ENCODE data around the gene PUM1. TPM values are rescaled to one million over a fixed set of nuclear protein-coding genes. Genes with fewer than 3 reads are reported as not detected.

Gene PUM1
- total RNA-seq, 4 donors from 2014 or later: 71.7 to 112 (median 83.0) TPM

DNA sequence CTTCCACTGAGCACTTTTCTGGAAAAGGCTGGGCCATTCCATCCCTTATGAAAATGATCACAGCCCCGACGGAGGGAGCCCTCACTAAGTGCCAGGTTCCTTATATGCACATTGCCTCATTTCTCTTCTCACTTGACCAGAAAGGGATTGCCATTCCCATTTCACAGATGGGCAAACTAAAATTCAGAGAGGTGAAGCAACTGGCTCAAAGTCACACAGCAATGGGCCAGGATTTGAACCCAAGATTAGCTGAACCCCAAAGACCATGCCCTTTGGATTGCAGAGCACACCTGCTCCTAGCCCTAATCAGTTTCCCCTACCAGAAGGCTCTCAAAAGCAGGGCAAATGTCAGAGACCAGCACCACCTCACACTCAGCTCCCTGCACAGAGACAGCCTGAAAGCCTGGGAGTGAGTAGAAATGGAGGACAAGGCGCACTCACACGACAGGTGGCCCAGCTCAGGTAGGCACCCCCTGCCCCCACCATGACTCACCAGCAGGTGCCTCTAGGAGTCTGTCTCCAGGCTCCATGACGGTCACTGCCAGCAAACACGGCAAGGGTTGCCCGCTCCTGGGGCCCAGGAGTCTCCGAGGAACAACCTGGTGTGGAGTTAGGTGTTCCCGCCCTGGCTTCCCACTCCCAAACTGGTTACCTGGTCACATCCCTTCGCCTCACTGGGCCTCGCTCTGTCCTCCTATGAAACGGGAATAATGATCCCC is 178.6 kb downstream of the PUM1 start:
- Histone ChIP-seq H3K4me1 (peaks cover 42 to 99% (median 89%) of the 10 kb centered on the region in 4 donors), H3K27ac (replicated peaks in 1 of 4) (peak overlapping the region; percentile 88 to 95 (median 92)), H3K27me3 (no peaks in the 10 kb centered on the region), H3K36me3 (no peaks in the 10 kb centered on the region), H3K9me3 (no peaks in the 10 kb centered on the region), H3K4me3 (no peak overlapping the region)
- no peak for DNase-seq (ENCODE audit: extremely low spot score)
- TF ChIP-seq POLR2A (IDR thresholded peaks at IDR 0.05; ENCODE audit: low read depth) (no peak), POLR2AphosphoS5 (IDR thresholded peaks at IDR 0.05) (no peak), EP300 (IDR thresholded peaks at IDR 0.05) (no peak)
- TF ChIP-seq, protein P1, sequence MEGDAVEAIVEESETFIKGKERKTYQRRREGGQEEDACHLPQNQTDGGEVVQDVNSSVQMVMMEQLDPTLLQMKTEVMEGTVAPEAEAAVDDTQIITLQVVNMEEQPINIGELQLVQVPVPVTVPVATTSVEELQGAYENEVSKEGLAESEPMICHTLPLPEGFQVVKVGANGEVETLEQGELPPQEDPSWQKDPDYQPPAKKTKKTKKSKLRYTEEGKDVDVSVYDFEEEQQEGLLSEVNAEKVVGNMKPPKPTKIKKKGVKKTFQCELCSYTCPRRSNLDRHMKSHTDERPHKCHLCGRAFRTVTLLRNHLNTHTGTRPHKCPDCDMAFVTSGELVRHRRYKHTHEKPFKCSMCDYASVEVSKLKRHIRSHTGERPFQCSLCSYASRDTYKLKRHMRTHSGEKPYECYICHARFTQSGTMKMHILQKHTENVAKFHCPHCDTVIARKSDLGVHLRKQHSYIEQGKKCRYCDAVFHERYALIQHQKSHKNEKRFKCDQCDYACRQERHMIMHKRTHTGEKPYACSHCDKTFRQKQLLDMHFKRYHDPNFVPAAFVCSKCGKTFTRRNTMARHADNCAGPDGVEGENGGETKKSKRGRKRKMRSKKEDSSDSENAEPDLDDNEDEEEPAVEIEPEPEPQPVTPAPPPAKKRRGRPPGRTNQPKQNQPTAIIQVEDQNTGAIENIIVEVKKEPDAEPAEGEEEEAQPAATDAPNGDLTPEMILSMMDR (IDR thresholded peaks at IDR 0.05): no peak
- 77% methylated on average over 9 of the region's 12 CpGs for WGBS
- intact Hi-C loops (cut with DNase I): loop anchor here (5.0 kb wide), 1 partner anchor 65 kb away; no protein-coding TSS in a partner anchor

DNA sequence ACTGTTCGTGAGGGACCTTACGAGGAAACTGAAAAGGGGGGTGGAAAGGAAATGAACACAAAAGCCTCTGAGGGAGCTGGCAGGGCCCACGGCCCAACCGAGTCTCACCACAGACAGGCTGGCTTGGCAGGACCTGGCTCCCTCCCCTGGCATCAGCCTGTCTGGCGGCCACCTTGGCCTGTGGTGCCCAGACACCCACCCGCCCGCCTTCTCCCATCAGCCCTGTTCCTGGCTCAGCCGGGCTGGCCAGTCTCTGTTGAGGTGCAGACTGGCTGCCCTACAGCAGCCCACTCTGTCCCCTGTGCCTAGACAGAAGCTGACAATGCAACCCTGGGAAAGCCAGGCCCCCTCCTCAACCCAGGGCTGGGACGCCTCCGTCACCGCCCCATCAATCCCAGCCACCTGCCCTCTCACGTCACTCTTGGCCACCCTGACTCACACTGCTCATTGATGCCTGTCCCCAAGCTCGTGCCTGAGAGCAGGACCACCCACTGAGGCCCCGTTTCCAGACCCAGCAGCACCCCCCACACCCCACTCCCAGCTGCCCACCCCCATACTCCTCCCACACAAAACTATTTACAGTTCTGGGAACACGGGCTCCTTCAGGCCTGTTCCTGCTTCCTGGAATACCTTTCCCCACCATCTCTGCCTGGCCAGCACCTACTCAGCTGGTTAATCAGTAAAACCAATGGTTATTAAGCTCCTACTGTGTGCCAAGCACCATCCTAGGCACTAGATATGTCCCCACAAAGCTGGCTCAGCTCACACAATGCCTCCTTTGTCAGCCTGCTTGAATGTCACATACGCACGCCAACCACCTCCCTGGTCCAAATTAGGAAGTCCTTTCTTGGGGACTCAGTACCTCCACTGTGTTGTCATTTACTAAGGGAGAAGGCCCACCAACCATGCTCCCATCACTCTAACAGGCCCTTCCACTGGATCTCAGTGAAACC is 179.7 kb downstream of the PUM1 start:
- no peaks in the 10 kb centered on the region for H3K9me3 ChIP-seq
- H3K27me3 ChIP-seq: no peaks in the 10 kb centered on the region
- TF ChIP-seq, protein P1 (IDR thresholded peaks at IDR 0.05): no peak
- TF ChIP-seq EP300 (IDR thresholded peaks at IDR 0.05) (no peak), POLR2A (IDR thresholded peaks at IDR 0.05; ENCODE audit: low read depth) (no peak), POLR2AphosphoS5 (IDR thresholded peaks at IDR 0.05) (no peak)
- 48% methylated on average over 17 of the region's 17 CpGs for WGBS
- no peaks in the 10 kb centered on the region for H3K36me3 ChIP-seq
- H3K27ac ChIP-seq (replicated peaks in 1 of 4): peak overlapping the region; percentile 88 to 95 (median 92)
- H3K4me1 ChIP-seq: peaks cover 37 to 99% (median 89%) of the 10 kb centered on the region in 4 donors
- intact Hi-C loops (cut with DNase I): loop anchor here (5.0 kb wide), 1 partner anchor 64 kb away; no protein-coding TSS in a partner anchor
- no peak for DNase-seq (ENCODE audit: extremely low spot score)
- H3K4me3 ChIP-seq: no peak overlapping the region

DNA sequence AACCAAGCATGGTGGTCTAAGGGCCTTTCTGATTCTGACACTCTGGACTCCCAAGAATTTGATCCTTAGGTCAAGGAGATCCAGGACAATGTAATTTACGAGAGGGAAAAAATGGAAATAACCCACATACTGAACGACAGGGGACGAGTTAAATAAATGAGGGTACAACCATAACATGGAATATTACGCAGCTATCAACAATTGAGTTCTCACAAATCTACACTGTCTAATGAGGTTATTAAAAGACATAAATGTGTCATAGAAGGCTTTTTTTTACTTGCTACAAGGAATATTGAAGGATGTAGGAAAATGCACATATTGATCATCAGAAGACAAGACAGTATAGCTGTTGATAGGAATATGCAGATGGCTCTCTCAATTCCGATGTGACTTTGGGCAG is 180.8 kb downstream of the PUM1 start:
- 94% methylated on average over 5 of the region's 5 CpGs for WGBS
- Histone ChIP-seq H3K4me3 (no peak overlapping the region), H3K27me3 (no peaks in the 10 kb centered on the region), H3K4me1 (peaks cover 39 to 99% (median 91%) of the 10 kb centered on the region in 4 donors), H3K36me3 (no peaks in the 10 kb centered on the region), H3K27ac (replicated peaks in 1 of 4) (peak overlapping the region; percentile 62 to 94 (median 89)), H3K9me3 (no peaks in the 10 kb centered on the region)
- TF ChIP-seq POLR2AphosphoS5 (IDR thresholded peaks at IDR 0.05) (no peak), EP300 (IDR thresholded peaks at IDR 0.05) (no peak), POLR2A (IDR thresholded peaks at IDR 0.05; ENCODE audit: low read depth) (no peak)
- TF ChIP-seq, protein P1 (IDR thresholded peaks at IDR 0.05): no peak
- no peak for DNase-seq (ENCODE audit: extremely low spot score)
- intact Hi-C loops (cut with DNase I): loop anchor here (5.0 kb wide), 1 partner anchor 62 kb away; no protein-coding TSS in a partner anchor

DNA sequence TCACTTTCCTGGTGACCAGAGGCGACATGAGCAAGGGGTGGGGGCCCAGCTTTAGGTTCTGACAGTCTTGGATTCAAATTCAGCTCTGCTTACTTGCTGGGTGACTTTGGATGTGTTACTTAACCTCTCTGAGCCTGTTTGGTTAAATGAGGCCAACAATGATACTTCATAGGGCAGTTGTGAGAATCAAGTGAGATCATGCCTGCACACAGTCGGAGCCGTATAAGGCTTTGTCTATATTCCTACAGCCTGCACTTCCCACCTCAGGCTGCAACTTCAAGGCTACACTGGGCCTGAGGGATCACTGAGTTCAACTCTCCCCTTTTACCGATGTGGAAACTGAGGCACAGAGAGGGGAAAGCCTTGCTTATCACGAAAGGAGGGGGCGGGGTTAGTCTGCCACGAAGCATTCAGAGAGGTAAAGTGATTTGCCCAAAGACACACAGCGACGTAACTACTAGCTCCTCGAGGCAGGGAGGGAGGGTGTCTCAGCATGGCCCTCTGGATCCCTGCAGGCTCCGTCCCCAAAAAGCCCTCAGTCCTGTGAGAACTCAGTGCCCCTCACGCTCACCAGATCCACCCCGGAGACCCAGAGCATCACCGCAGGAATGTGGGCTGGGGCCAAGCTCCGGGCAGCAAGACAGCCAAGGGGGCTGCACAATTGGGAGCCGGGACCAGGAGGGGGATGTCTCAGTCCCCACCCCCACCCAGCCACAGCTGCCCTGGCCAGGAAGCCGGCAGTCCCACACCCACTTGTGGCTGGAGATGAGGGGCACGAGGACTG is 181.9 kb downstream of the PUM1 start:
- no peaks in the 10 kb centered on the region for H3K36me3 ChIP-seq
- no peaks in the 10 kb centered on the region for H3K9me3 ChIP-seq
- intact Hi-C loops (cut with DNase I): no loop called here
- no peak overlapping the region for H3K4me3 ChIP-seq
- DNase-seq (ENCODE audit: extremely low spot score): no peak
- H3K27ac ChIP-seq (replicated peaks in 1 of 4): peak overlapping the region; percentile 62 to 94 (median 89)
- WGBS: 59% methylated on average over 16 of the region's 18 CpGs
- H3K4me1 ChIP-seq: peaks cover 39 to 99% (median 91%) of the 10 kb centered on the region in 4 donors
- no peaks in the 10 kb centered on the region for H3K27me3 ChIP-seq
- no peak for TF ChIP-seq POLR2A (IDR thresholded peaks at IDR 0.05; ENCODE audit: low read depth)
- TF ChIP-seq, protein P1 (IDR thresholded peaks at IDR 0.05): no peak
- TF ChIP-seq EP300 (IDR thresholded peaks at IDR 0.05): no peak
- TF ChIP-seq POLR2AphosphoS5 (IDR thresholded peaks at IDR 0.05): no peak

All from esophagus muscularis mucosa (tissue), 4 donors.